Measurements from ENCODE around the gene DOCK10.
A peak's percentile ranks its signal among the peaks of the same experiment; 100 is the strongest.
"Not testable (repeated sequence)": the region's sequence is repeated elsewhere in the genome, so short reads cannot be mapped to it uniquely, and the experiment has no call there.

DOCK10 gene

GRCh38 chr2:225047502-225047901 lies 5.2 kb upstream of the DOCK10 start:
- intact Hi-C loops (cut with DNase I); DNase-seq: not testable (repeated sequence)

GRCh38 chr2:225042800-225043167 lies 516 bp upstream of the DOCK10 start:
- intact Hi-C loops (cut with DNase I): loop anchor here (2.0 to 5.0 kb wide), 2 partner anchors 28 to 75 kb away; no protein-coding TSS in a partner anchor
- peak in 1 of 42 donors; percentile 37 for DNase-seq

GRCh38 chr2:225041207-225041850 lies 939 bp downstream of the DOCK10 start:
- peak in 39 of 42 donors; percentile 29 to 81 (median 58) for DNase-seq
- intact Hi-C loops (cut with DNase I): loop anchor here (5.0 kb wide), 1 partner anchor 76 kb away; no protein-coding TSS in a partner anchor

- intact Hi-C loops (cut with DNase I): loop anchor here (5.0 kb wide), 1 partner anchor 76 kb away; no protein-coding TSS in a partner anchor
These were observed 1.4 kb downstream of the DOCK10 start for GRCh38 chr2:225040856-225041206.

GRCh38 chr2:225040142-225040541 lies 2.1 kb downstream of the DOCK10 start:
- intact Hi-C loops (cut with DNase I): loop anchor here (5.0 kb wide), 1 partner anchor 77 kb away; no protein-coding TSS in a partner anchor

More at GRCh38 chr2:225040856-225041206, 1.4 kb downstream of the DOCK10 start:
- DNase-seq: peak in 33 of 42 donors; percentile 22 to 71 (median 47)

GRCh38 chr2:225038231-225038523 lies 4.1 kb downstream of the DOCK10 start:
- intact Hi-C loops (cut with DNase I): no loop called here
- DNase-seq: no peak

More at GRCh38 chr2:225040142-225040541, 2.1 kb downstream of the DOCK10 start:
- no peak for DNase-seq

- DNase-seq: no peak
- intact Hi-C loops (cut with DNase I): no loop called here
These were observed 4.6 kb downstream of the DOCK10 start for GRCh38 chr2:225037415-225038230.

GRCh38 chr2:225036431-225036830 lies 5.8 kb downstream of the DOCK10 start:
- DNase-seq: no peak
- intact Hi-C loops (cut with DNase I): no loop called here

GRCh38 chr2:225033440-225034318 lies 8.6 kb downstream of the DOCK10 start:
- peak in 23 of 42 donors; percentile 21 to 78 (median 52) for DNase-seq
- intact Hi-C loops (cut with DNase I): no loop called here

GRCh38 chr2:225032246-225032645 lies 10.0 kb downstream of the DOCK10 start:
- no peak for DNase-seq
- intact Hi-C loops (cut with DNase I): no loop called here

- intact Hi-C loops (cut with DNase I): no loop called here
- DNase-seq: no peak
These were observed 10.7 kb downstream of the DOCK10 start for GRCh38 chr2:225031599-225031998.

- DNase-seq: no peak
- intact Hi-C loops (cut with DNase I): no loop called here
These were observed 11.4 kb downstream of the DOCK10 start for GRCh38 chr2:225030893-225031292.

- intact Hi-C loops (cut with DNase I): no loop called here
These were observed 12.1 kb downstream of the DOCK10 start for GRCh38 chr2:225030203-225030602.

GRCh38 chr2:225028572-225028971 lies 13.7 kb downstream of the DOCK10 start:
- intact Hi-C loops (cut with DNase I): no loop called here
- DNase-seq: no peak

More at GRCh38 chr2:225030203-225030602, 12.1 kb downstream of the DOCK10 start:
- DNase-seq: no peak

GRCh38 chr2:225027061-225027762 lies 15.1 kb downstream of the DOCK10 start:
- intact Hi-C loops (cut with DNase I): no loop called here
- no peak for DNase-seq

GRCh38 chr2:225025917-225026571 lies 16.2 kb downstream of the DOCK10 start:
- intact Hi-C loops (cut with DNase I): no loop called here
- peak in 4 of 42 donors; percentile 16 to 41 (median 25) for DNase-seq

GRCh38 chr2:225022188-225022587 lies 20.1 kb downstream of the DOCK10 start:
- intact Hi-C loops (cut with DNase I): no loop called here
- no peak for DNase-seq

GRCh38 chr2:225020168-225020849 lies 22.0 kb downstream of the DOCK10 start:
- intact Hi-C loops (cut with DNase I): no loop called here
- no peak for DNase-seq
